Psoas muscle (tissue), 8 donors: ENCODE measurements around the gene SNX32. TPM values are rescaled to one million over a fixed set of nuclear protein-coding genes. Genes with fewer than 3 reads are reported as not detected.
"Not testable (repeated sequence)": the region's sequence is repeated elsewhere in the genome, so short reads cannot be mapped to it uniquely, and the experiment has no call there.

Source experiments
- ATAC-seq, 4 donors: fragments of 200-7000 bp; cut with Tn5 transposase; one replicate each; pipeline ENCODE4 v1.9.1; 2020; ENCODE audit warnings: moderate library complexity in 3 of 4, mild to moderate bottlenecking in 2 of 4
- DNase-seq, 2 donors: peaks; one replicate each; pipeline ENCODE4 v3.0.0-alpha.2; 2020
- H3K27ac ChIP-seq: fragments of 200-600 bp; one replicate; pipeline ENCODE4 v1.8.0; 2022
- H3K27me3 ChIP-seq, 3 donors: fragments of 200-600 bp in 1 of 3; one replicate each; pipeline versions ENCODE4 v1.6.1 to v1.8.0; 2013 to 2022; ENCODE audit warnings: low read length in 2 of 3, mild to moderate bottlenecking in 2 of 3, moderate library complexity in 1 of 3; ENCODE audit not compliant: insufficient read depth in 3 of 3
- H3K36me3 ChIP-seq, 2 donors: fragments of 200-600 bp in 1 of 2; one replicate each; pipeline versions ENCODE4 v1.6.1 to v1.8.0; 2013 to 2022; ENCODE audit warnings: low read depth in 1 of 2, mild to moderate bottlenecking in 1 of 2, moderate library complexity in 1 of 2; ENCODE audit not compliant: insufficient read depth in 1 of 2
- H3K4me1 ChIP-seq: fragments of 200-600 bp; one replicate; pipeline ENCODE4 v1.8.0; 2022
- H3K4me3 ChIP-seq: fragments of 200-600 bp; one replicate; pipeline ENCODE4 v1.8.0; 2022; ENCODE audit warnings: mild to moderate bottlenecking
- H3K9me3 ChIP-seq: fragments of 200-600 bp; one replicate; pipeline ENCODE4 v1.8.0; 2022
- WGBS, 3 donors: extraction: QIAGEN DNeasy Blood & Tissue Kit; methylation state at CpG; one replicate each; pipeline versions ENCODE4 v1.1.6 to v1.1.7; 2013; 5-methylcytosine and 5-hydroxymethylcytosine counted together
- intact Hi-C, 2 donors: fragments of 100-400 bp; cut with DNase I; formaldehyde crosslinking; loops; one replicate each; pipeline versions ENCODE4 v1.11.0 to v1.14.2; 2022
- polyA plus RNA-seq, 3 donors: library from polyadenylated mRNA; stranded (reverse); fragments of 200-250 nt; gene quantifications; one replicate each; pipeline ENCODE4 v1.2.3, GENCODE V29; 2013
- total RNA-seq, 4 donors: library from RNA; stranded (reverse); fragmentation: NEBNext Ultra II Directional in 2 of 4; extraction: Animal tissue kit (Norgen Biotek cat#: 25700) in 2 of 4; gene quantifications; one replicate each; pipeline versions ENCODE4 v1.2.1 to v1.2.4, GENCODE V29; 2021 to 2023
- TF ChIP-seq, protein P1 (sequence below): fragments of 200-600 bp; IDR thresholded peaks from one replicate; pipeline ENCODE4 v1.8.0; 2022; ENCODE audit warnings: antibody characterized with exemption
- donor health status: healthy with polysubstance abuse.
- donor health status: DM: no; HTN: no; CAD: no; lungs with moderate emphysema.
- donor health status: Bipolar disorder and iron deficiency.
- donor health status: healthy.
- donor health status: DM: yes; HTN: yes; CAD: no.
- donor health status: DM: no; HTN: no; CAD: no.
- donor health status: DM: no; HTN: no; CAD: no.
- donor health status: DM: yes; HTN: yes; CAD: no.

Gene SNX32
- total and polyA plus RNA-seq, 7 donors = 0.05 to 0.20 TPM; not detected in 5

DNA sequence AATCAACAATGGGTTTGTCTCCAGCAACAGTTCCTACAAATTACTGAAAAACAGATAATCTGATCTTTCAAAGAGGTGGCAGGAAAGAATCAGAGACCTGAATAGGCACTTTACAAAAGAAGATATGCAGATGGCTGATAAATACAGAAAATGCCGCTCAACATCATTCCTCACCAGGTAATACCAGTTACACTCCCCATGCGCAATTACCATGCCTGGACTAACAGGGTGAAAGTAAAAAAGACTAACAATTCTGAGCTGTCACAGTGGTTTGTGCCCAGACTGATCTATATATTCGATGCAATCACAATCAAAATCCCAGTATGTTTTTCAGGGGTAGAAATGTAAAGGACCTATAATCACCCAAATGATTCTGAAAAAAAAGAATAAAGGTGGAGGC, 10.0 kb downstream of the SNX32 start:
- Histone ChIP-seq H3K4me3 (no peak overlapping the region), H3K36me3 (no peaks in the 10 kb centered on the region), H3K27ac (no peak overlapping the region), H3K27me3 (no peaks in the 10 kb centered on the region), H3K9me3 (no peaks in the 10 kb centered on the region), H3K4me1 (no peaks in the 10 kb centered on the region)
- ATAC-seq (no peak), DNase-seq (no peak)
- TF ChIP-seq, protein P1, sequence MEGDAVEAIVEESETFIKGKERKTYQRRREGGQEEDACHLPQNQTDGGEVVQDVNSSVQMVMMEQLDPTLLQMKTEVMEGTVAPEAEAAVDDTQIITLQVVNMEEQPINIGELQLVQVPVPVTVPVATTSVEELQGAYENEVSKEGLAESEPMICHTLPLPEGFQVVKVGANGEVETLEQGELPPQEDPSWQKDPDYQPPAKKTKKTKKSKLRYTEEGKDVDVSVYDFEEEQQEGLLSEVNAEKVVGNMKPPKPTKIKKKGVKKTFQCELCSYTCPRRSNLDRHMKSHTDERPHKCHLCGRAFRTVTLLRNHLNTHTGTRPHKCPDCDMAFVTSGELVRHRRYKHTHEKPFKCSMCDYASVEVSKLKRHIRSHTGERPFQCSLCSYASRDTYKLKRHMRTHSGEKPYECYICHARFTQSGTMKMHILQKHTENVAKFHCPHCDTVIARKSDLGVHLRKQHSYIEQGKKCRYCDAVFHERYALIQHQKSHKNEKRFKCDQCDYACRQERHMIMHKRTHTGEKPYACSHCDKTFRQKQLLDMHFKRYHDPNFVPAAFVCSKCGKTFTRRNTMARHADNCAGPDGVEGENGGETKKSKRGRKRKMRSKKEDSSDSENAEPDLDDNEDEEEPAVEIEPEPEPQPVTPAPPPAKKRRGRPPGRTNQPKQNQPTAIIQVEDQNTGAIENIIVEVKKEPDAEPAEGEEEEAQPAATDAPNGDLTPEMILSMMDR = no peak
- intact Hi-C loops = no loop called here
- 94 to 97% (median 96%) methylated on average over 3 of the region's 3 CpGs for WGBS, 3 donors

DNA sequence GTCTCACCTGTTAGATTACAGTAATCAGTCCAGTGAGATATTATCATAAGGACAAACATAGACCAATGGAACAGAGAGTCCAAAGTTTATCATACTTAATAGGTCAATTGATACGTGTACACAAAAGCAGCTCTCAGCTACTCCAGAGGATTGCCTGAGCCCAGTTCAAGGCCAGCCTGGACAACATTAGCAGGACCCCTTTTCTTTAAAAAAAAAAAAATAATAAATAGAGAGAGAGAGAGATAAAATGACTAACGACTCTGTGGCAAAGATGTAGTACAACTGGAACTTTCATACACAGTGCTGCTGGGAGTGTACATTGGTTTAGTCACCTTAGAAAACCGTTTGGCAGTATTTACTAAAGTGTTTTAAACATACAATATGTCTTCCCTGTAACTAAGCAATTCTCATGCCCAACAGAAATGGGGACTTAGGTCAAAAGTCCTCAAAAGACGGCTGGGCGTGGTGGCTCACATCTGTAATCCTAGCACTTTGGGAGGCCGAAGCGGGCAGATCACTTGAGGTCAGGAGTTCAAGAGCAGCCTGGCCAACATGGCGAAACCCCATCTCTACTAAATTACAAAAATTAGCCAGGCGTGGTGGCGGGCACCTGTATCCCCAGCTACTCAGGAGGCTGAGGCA, 10.6 kb downstream of the SNX32 start:
- TF ChIP-seq, protein P1 = no peak
- DNase-seq = no peak

DNA sequence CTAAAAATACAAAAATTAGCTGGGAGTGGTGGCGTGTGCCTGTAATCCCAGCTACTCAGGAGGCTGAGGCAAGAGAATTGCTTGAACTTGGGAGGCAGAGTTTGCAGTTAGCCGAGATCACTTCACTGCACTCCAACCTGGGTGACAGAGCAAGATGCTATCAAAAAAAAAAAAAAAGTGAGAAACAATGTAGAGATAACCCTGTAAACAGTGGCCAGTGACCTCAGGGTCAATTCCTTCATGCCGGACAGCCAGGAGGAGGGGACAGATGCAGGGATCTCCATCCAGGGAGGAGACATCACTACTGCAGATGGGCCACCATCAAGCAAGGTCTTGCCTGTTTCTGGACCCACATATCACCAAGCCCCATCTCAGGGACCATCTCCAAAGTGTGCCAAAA, 14.0 kb downstream of the SNX32 start:
- Histone ChIP-seq H3K27me3 (no peaks in the 10 kb centered on the region), H3K4me3 (no peak overlapping the region), H3K9me3 (peaks cover 4% of the 10 kb centered on the region), H3K4me1 (no peaks in the 10 kb centered on the region), H3K36me3 (peaks cover 0 to 21% of the 10 kb centered on the region in 2 donors), H3K27ac (no peak overlapping the region)
- no peak for DNase-seq
- 79 to 89% (median 82%) methylated on average over 3 of the region's 3 CpGs for WGBS, 3 donors
- no peak for ATAC-seq
- intact Hi-C loops = no loop called here
- TF ChIP-seq, protein P1 = no peak

More for the DNA sequence above, 10.6 kb downstream of the SNX32 start:
- WGBS, 3 donors = 88 to 89% (median 88%) methylated on average over 10 of the region's 10 CpGs
- no peaks in the 10 kb centered on the region for H3K36me3 ChIP-seq
- no peak overlapping the region for H3K27ac ChIP-seq
- no peaks in the 10 kb centered on the region for H3K9me3 ChIP-seq
- no peaks in the 10 kb centered on the region for H3K27me3 ChIP-seq
- no peak for ATAC-seq
- H3K4me3 ChIP-seq = no peak overlapping the region
- H3K4me1 ChIP-seq = no peaks in the 10 kb centered on the region
- intact Hi-C loops = no loop called here

GRCh38 chr11:65848693-65849092, 14.9 kb downstream of the SNX32 start:
- intact Hi-C loops, H3K4me1 ChIP-seq, H3K27ac ChIP-seq, DNase-seq, H3K9me3 ChIP-seq, H3K27me3 ChIP-seq, H3K4me3 ChIP-seq, ATAC-seq: not testable (repeated sequence)
- 54 to 62% (median 61%) methylated on average over 7 of the region's 7 CpGs for WGBS, 3 donors
- peaks cover 0 to 30% of the 10 kb centered on the region in 2 donors for H3K36me3 ChIP-seq

GRCh38 chr11:65849366-65849765, 15.6 kb downstream of the SNX32 start:
- H3K4me3 ChIP-seq = no peak overlapping the region
- no peaks in the 10 kb centered on the region for H3K27me3 ChIP-seq
- H3K36me3 ChIP-seq = peaks cover 4 to 37% of the 10 kb centered on the region in 2 donors
- WGBS, 3 donors = 65 to 73% (median 68%) methylated on average over 8 of the region's 8 CpGs
- H3K27ac ChIP-seq = no peak overlapping the region
- ATAC-seq = no peak
- intact Hi-C loops = no loop called here
- no peaks in the 10 kb centered on the region for H3K4me1 ChIP-seq
- DNase-seq = no peak
- TF ChIP-seq, protein P1 = no peak
- H3K9me3 ChIP-seq = peaks cover 4% of the 10 kb centered on the region
